IPS-NIHi7 (cell line): ENCODE measurements around the gene P3H1.
"Not testable (repeated sequence)": the region's sequence is repeated elsewhere in the genome, so short reads cannot be mapped to it uniquely, and the experiment has no call there.

ENCODE experiments used
- DNase-seq: peaks from one replicate; pipeline ENCODE4 v3.0.0; 2012; ENCODE audit warnings: mixed read lengths; ENCODE audit errors: extremely low spot score

P3H1 gene

GRCh38 chr1:42769811-42770210 is 3.0 kb upstream of the P3H1 start:
- DNase-seq: no peak

- no peak for DNase-seq
Observed at GRCh38 chr1:42768172-42768571, 1.3 kb upstream of the P3H1 start.

- no peak for DNase-seq
Observed at GRCh38 chr1:42767510-42768000, 727 bp upstream of the P3H1 start.

GRCh38 chr1:42765832-42766740 is 742 bp downstream of the P3H1 start:
- DNase-seq: peak; percentile 52

GRCh38 chr1:42765269-42765668 is 1.6 kb downstream of the P3H1 start:
- DNase-seq: no peak

- DNase-seq: no peak
Observed at GRCh38 chr1:42762269-42762668, 4.6 kb downstream of the P3H1 start.

- DNase-seq: no peak
Observed at GRCh38 chr1:42761567-42761966, 5.3 kb downstream of the P3H1 start.

GRCh38 chr1:42759114-42759513 is 7.7 kb downstream of the P3H1 start:
- peak; percentile 39 for DNase-seq

- no peak for DNase-seq
Observed at GRCh38 chr1:42758641-42759040, 8.2 kb downstream of the P3H1 start.

GRCh38 chr1:42757892-42758275 is 8.9 kb downstream of the P3H1 start:
- no peak for DNase-seq

- peak; percentile 76 for DNase-seq
Observed at GRCh38 chr1:42756956-42757891, 9.6 kb downstream of the P3H1 start.

GRCh38 chr1:42753070-42753469 is 13.8 kb downstream of the P3H1 start:
- DNase-seq: no peak

- no peak for DNase-seq
Observed at GRCh38 chr1:42752284-42752683, 14.5 kb downstream of the P3H1 start.

- not testable (repeated sequence) for DNase-seq
Observed at GRCh38 chr1:42751511-42752070, 15.2 kb downstream of the P3H1 start.

GRCh38 chr1:42750041-42750440 is 16.8 kb downstream of the P3H1 start:
- DNase-seq: no peak

- DNase-seq: no peak
Observed at GRCh38 chr1:42748461-42749410, 18.1 kb downstream of the P3H1 start.

GRCh38 chr1:42748021-42748420 is 18.8 kb downstream of the P3H1 start:
- DNase-seq: no peak

GRCh38 chr1:42747125-42747524 is 19.7 kb downstream of the P3H1 start:
- DNase-seq: peak; percentile 74

- no peak for DNase-seq
Observed at GRCh38 chr1:42746436-42747105, 20.3 kb downstream of the P3H1 start.

- DNase-seq: no peak
Observed at GRCh38 chr1:42745851-42746250, 21.0 kb downstream of the P3H1 start.

GRCh38 chr1:42744148-42744413 is 22.7 kb downstream of the P3H1 start:
- DNase-seq: no peak
